ENCODE data around the gene ASB18. TPM values are rescaled to one million over a fixed set of nuclear protein-coding genes. Genes with fewer than 3 reads are reported as not detected.

The ASB18 gene
- total and polyA plus RNA-seq, 8 donors, result 0.05 to 0.07 (median 0.06) TPM; not detected in 5

DNA sequence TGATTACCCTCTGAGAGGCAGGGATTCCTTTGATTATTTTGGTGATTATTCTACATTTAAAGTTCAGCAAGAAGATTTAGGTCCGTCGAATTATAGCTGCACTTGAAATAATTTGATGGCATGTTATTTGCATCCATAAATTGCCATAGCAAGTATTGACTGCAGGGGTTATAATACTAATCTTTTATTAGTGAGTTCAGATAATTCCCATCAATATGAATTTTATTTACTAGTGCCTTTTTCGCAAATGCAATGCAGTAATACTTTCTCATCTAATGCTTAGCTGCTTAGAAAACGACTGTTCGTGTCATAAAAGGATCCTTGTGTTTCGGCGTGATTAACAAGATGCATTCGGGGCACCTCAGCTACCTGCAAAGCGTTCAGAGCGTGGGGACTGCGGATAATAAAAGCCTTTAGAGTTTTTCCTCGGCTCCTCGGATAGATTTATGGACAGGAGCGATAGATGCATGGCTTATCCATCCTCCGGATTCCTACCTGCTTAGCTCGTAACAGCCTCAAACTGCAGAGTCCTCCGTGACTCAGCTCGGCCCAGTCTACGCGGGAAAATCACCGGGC, 93.5 kb downstream of the ASB18 start:
- intact Hi-C loops (cut with DNase I), result no loop called here
- peaks cover 7 to 25% of the 10 kb centered on the region in 2 donors for H3K4me1 ChIP-seq
- no peak overlapping the region for H3K4me3 ChIP-seq
- ATAC-seq (no peak), DNase-seq (no peak)
- no peaks in the 10 kb centered on the region for H3K9me3 ChIP-seq
- peaks cover 98 to 99% of the 10 kb centered on the region in 2 donors for H3K27me3 ChIP-seq
- H3K36me3 ChIP-seq, result no peaks in the 10 kb centered on the region
- TF ChIP-seq, protein P1, sequence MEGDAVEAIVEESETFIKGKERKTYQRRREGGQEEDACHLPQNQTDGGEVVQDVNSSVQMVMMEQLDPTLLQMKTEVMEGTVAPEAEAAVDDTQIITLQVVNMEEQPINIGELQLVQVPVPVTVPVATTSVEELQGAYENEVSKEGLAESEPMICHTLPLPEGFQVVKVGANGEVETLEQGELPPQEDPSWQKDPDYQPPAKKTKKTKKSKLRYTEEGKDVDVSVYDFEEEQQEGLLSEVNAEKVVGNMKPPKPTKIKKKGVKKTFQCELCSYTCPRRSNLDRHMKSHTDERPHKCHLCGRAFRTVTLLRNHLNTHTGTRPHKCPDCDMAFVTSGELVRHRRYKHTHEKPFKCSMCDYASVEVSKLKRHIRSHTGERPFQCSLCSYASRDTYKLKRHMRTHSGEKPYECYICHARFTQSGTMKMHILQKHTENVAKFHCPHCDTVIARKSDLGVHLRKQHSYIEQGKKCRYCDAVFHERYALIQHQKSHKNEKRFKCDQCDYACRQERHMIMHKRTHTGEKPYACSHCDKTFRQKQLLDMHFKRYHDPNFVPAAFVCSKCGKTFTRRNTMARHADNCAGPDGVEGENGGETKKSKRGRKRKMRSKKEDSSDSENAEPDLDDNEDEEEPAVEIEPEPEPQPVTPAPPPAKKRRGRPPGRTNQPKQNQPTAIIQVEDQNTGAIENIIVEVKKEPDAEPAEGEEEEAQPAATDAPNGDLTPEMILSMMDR (IDR thresholded peaks at IDR 0.05), result no peak
- no peak overlapping the region for H3K27ac ChIP-seq

DNA sequence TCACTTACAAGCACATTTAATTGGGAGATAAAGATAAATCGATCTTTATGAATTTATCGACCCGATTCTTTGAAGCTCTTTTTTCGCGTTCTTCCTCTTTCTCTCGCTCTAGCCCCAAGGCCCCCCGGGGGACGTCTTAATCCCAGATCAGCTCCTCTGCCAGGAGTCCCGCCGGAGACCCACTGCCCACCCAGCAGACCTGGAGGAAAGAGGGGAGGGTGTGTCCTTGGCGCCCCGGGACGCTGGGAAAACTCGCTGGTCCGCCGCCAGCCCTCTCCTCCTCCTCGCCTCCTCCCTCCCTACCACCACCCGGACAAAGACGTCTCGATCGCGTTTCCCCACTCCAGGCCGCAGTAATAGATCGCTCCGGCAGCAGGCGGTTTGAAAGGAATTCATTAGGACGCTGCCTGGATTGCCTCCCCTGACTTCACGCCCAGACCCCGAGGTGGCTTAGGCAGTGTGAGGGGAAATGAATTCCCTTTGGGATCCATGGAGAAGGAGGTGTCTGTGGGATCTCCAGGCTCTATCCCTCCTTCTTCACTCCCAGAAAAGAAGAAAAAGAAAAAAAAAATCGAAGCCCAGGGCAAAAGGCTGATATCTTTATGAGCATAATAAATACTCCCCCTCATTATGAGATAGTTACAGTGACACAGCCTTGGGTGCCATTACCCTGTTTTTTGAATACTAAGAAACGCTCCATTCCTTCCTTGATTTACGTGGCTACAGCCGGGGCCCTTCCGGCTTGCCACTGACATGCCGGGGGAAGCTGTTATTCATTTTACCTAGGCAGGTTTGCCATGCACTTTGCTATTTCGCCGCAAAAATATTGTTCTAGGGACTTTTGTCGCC, 94.2 kb downstream of the ASB18 start:
- intact Hi-C loops (cut with DNase I), result no loop called here
- no peak for DNase-seq
- no peaks in the 10 kb centered on the region for H3K9me3 ChIP-seq
- ATAC-seq, result no peak
- peaks cover 100% of the 10 kb centered on the region in 2 donors for H3K27me3 ChIP-seq
- no peak overlapping the region for H3K27ac ChIP-seq
- no peak overlapping the region for H3K4me3 ChIP-seq
- TF ChIP-seq, protein P1 (IDR thresholded peaks at IDR 0.05), result no peak
- H3K4me1 ChIP-seq, result peaks cover 7 to 25% of the 10 kb centered on the region in 2 donors
- H3K36me3 ChIP-seq, result no peaks in the 10 kb centered on the region

DNA sequence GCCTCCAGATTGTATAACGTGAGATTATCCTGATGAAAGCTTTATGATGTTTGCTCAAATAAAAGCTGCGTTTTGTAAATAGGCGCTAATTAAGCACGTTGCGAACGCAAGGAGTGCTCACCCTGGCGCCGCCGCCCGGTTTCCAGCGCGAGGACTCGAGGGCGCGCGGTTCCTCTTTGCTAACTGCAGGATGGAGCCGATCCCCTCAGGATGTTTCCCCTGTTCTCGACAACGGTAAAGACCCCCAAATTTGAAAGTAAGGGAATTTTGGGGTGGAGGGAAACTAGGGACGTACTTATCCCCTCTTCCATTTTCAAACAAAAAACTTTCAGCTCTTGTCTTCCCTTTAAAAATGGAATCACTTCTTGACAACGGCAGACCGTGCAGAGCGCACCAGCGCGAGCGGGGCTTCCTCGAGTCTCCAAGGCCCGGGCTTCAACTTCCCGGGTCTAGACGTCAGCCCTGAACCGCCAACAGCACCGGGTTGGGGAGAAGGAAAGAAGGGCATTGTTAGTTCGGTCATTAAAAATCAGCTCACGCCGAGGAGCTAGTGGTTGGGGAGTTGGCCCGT, 95.0 kb downstream of the ASB18 start:
- no peak for ATAC-seq
- TF ChIP-seq, protein P1 (IDR thresholded peaks at IDR 0.05), result no peak
- Histone ChIP-seq H3K4me1 (peaks cover 13 to 32% of the 10 kb centered on the region in 2 donors), H3K4me3 (no peak overlapping the region), H3K36me3 (no peaks in the 10 kb centered on the region), H3K27ac (no peak overlapping the region), H3K27me3 (peaks cover 100% of the 10 kb centered on the region in 2 donors), H3K9me3 (no peaks in the 10 kb centered on the region)
- intact Hi-C loops (cut with DNase I), result no loop called here
- DNase-seq, result no peak

- peak within 1 kb of the TSS in 1 of 2 donors; percentile 19 for H3K4me3 ChIP-seq
- H3K36me3 ChIP-seq, result no peaks in the 10 kb centered on the region
- peaks cover 16 to 41% of the 10 kb centered on the region in 2 donors for H3K4me1 ChIP-seq
- H3K9me3 ChIP-seq, result no peaks in the 10 kb centered on the region
- peak; percentile 39 for ATAC-seq
- DNase-seq, result no peak
- intact Hi-C loops (cut with DNase I), result no loop called here
- TF ChIP-seq, protein P1 (IDR thresholded peaks at IDR 0.05), result no peak
- no peak within 1 kb of the TSS for H3K27ac ChIP-seq
- H3K27me3 ChIP-seq, result peaks cover 100% of the 10 kb centered on the region in 2 donors
Observed at GRCh38 chr2:236168110-236169080, 95.8 kb downstream of the ASB18 start, which contains the start of gene GBX2. Gene GBX2, minus strand, starts transcription at chr2:236168386. Its CDS starts 415 bp downstream, at chr2:236167971.
